ENCODE results near the gene CLDN15. TPM values are rescaled to one million over a fixed set of nuclear protein-coding genes. Genes with fewer than 3 reads are reported as not detected.

The CLDN15 gene
- total RNA-seq, 1 experiment from 2014 or later, result 6.5 TPM

Other genes with a start within 250 kb of the CLDN15 start
- gene MUC17, start 217.7 kb downstream of the CLDN15 start, total RNA-seq (2021), result not detected in 3 replicates
- 23.1 to 24.2 TPM (median 23.4 TPM) in 3 replicates for gene TRIM56, start 152.3 kb downstream of the CLDN15 start, total RNA-seq (2021)
- 1.1 to 2.6 TPM (median 2.2 TPM) in 3 replicates for gene SERPINE1, start 110.7 kb downstream of the CLDN15 start, total RNA-seq (2021)
- 60.7 to 80.0 TPM (median 78.2 TPM) in 3 replicates for gene AP1S1, start 83.3 kb downstream of the CLDN15 start, total RNA-seq (2021)
- gene VGF, start 72.2 kb downstream of the CLDN15 start, total RNA-seq (2021), result 5.2 to 6.4 TPM (median 5.6 TPM) in 3 replicates
- gene NAT16, start 57.5 kb downstream of the CLDN15 start, total RNA-seq (2021), result 0.32 to 0.62 TPM (median 0.39 TPM) in 3 replicates
- 0.81 to 0.92 TPM (median 0.82 TPM) in 3 replicates for gene MOGAT3, start 36.8 kb downstream of the CLDN15 start, total RNA-seq (2021)
- 45.3 to 48.3 TPM (median 48.1 TPM) in 3 replicates for gene PLOD3, start 20.2 kb downstream of the CLDN15 start, total RNA-seq (2021)
- 61.9 to 63.9 TPM (median 62.8 TPM) in 3 replicates for gene ZNHIT1, start 19.6 kb downstream of the CLDN15 start, total RNA-seq (2021)
- 121 to 123 TPM (median 122 TPM) in 3 replicates for gene FIS1, start 7.3 kb upstream of the CLDN15 start, total RNA-seq (2021)
- gene IFT22, start 84.0 kb upstream of the CLDN15 start, total RNA-seq (2021), result 13.7 to 16.6 TPM (median 15.5 TPM) in 3 replicates
- 64.4 to 70.9 TPM (median 67.0 TPM) in 3 replicates for gene COL26A1, start 125.1 kb upstream of the CLDN15 start, total RNA-seq (2021)

Data from WTC11 (cell line).